ENCODE data around the gene ATP8B3.

The ATP8B3 gene

GRCh38 chr19:1785310-1785709 is 26.8 kb downstream of the ATP8B3 start:
- TF ChIP-seq CTCF (conservative IDR thresholded peaks at IDR 0.05; ENCODE audit: control insufficient read depth, insufficient read depth, low read depth, low read length): no peak
- DNase-seq (ENCODE audit: low read depth): no peak
- no peak overlapping the region for H3K4me3 ChIP-seq (ENCODE audit: control insufficient read depth, low read depth, low read length)

GRCh38 chr19:1783874-1784273 is 28.2 kb downstream of the ATP8B3 start:
- TF ChIP-seq CTCF (conservative IDR thresholded peaks at IDR 0.05; ENCODE audit: control insufficient read depth, insufficient read depth, low read depth, low read length): no peak
- DNase-seq (ENCODE audit: low read depth): no peak

GRCh38 chr19:1783354-1783753 is 28.7 kb downstream of the ATP8B3 start:
- no peak for TF ChIP-seq CTCF (conservative IDR thresholded peaks at IDR 0.05; ENCODE audit: control insufficient read depth, insufficient read depth, low read depth, low read length)
- DNase-seq (ENCODE audit: low read depth): no peak
- H3K4me3 ChIP-seq (ENCODE audit: control insufficient read depth, low read depth, low read length): no peak overlapping the region

More at GRCh38 chr19:1783874-1784273, 28.2 kb downstream of the ATP8B3 start:
- no peak overlapping the region for H3K4me3 ChIP-seq (ENCODE audit: control insufficient read depth, low read depth, low read length)

- no peak for DNase-seq (ENCODE audit: low read depth)
- no peak for TF ChIP-seq CTCF (conservative IDR thresholded peaks at IDR 0.05; ENCODE audit: control insufficient read depth, insufficient read depth, low read depth, low read length)
- H3K4me3 ChIP-seq (ENCODE audit: control insufficient read depth, low read depth, low read length): no peak overlapping the region
These were observed 29.6 kb downstream of the ATP8B3 start for GRCh38 chr19:1782521-1782920.

- TF ChIP-seq CTCF (conservative IDR thresholded peaks at IDR 0.05; ENCODE audit: control insufficient read depth, insufficient read depth, low read depth, low read length): peak; percentile 21
- peak; percentile 36 for DNase-seq (ENCODE audit: low read depth)
- H3K4me3 ChIP-seq (ENCODE audit: control insufficient read depth, low read depth, low read length): no peak overlapping the region
These were observed 31.7 kb downstream of the ATP8B3 start for GRCh38 chr19:1780272-1780958.

- H3K4me3 ChIP-seq (ENCODE audit: control insufficient read depth, low read depth, low read length): no peak overlapping the region
- no peak for DNase-seq (ENCODE audit: low read depth)
- no peak for TF ChIP-seq CTCF (conservative IDR thresholded peaks at IDR 0.05; ENCODE audit: control insufficient read depth, insufficient read depth, low read depth, low read length)
These were observed 32.5 kb downstream of the ATP8B3 start for GRCh38 chr19:1779574-1779973.

Measured in fibroblast of mammary gland (primary cell).